H54 (cell line): ENCODE data around the gene MPL.

ENCODE experiments used
- DNase-seq: peaks from one replicate; pipeline ENCODE4 v3.0.0; 2011; ENCODE audit warnings: low spot score, mixed read lengths; ENCODE audit not compliant: insufficient read length
- FAIRE-seq: peaks from 3 replicates; lab custom pipeline; 2011; peaks lifted over from hg19 to GRCh38; lab: Jason Lieb, UNC
- POLR2A ChIP-seq: IDR thresholded peaks from 2 replicates; pipeline ENCODE4 v1.6.1; 2011; ENCODE audit warnings: low read depth, mild to moderate bottlenecking, low read length

Gene MPL

GRCh38 chr1:43312212-43312623 lies 25.4 kb upstream of the MPL start:
- DNase-seq (no peak), FAIRE-seq (no peak)
- TF ChIP-seq POLR2A: no peak

GRCh38 chr1:43312663-43313515 lies 24.7 kb upstream of the MPL start:
- no peak for DNase-seq

GRCh38 chr1:43313771-43314170 lies 23.8 kb upstream of the MPL start:
- no peak for DNase-seq
- no peak for TF ChIP-seq POLR2A
- no peak for FAIRE-seq

More at GRCh38 chr1:43312663-43313515, 24.7 kb upstream of the MPL start:
- no peak for FAIRE-seq
- TF ChIP-seq POLR2A: no peak

- DNase-seq (no peak), FAIRE-seq (no peak)
- no peak for TF ChIP-seq POLR2A
These were observed 23.4 kb upstream of the MPL start for GRCh38 chr1:43314233-43314632.

GRCh38 chr1:43315481-43315880 lies 22.1 kb upstream of the MPL start:
- no peak for TF ChIP-seq POLR2A
- DNase-seq (no peak), FAIRE-seq (no peak)

- FAIRE-seq (no peak), DNase-seq (no peak)
- TF ChIP-seq POLR2A: no peak
These were observed 21.5 kb upstream of the MPL start for GRCh38 chr1:43315963-43316737.

- FAIRE-seq: no peak
- no peak for DNase-seq
- no peak for TF ChIP-seq POLR2A
These were observed 20.7 kb upstream of the MPL start for GRCh38 chr1:43316738-43317520.

GRCh38 chr1:43317817-43318471 lies 19.7 kb upstream of the MPL start:
- FAIRE-seq (no peak), DNase-seq (no peak)
- no peak for TF ChIP-seq POLR2A

GRCh38 chr1:43318831-43319230 lies 18.8 kb upstream of the MPL start:
- DNase-seq: no peak
- TF ChIP-seq POLR2A: no peak
- FAIRE-seq: no peak

GRCh38 chr1:43319288-43319687 lies 18.3 kb upstream of the MPL start:
- DNase-seq: no peak
- TF ChIP-seq POLR2A: no peak
- no peak for FAIRE-seq

- DNase-seq: no peak
These were observed 17.9 kb upstream of the MPL start for GRCh38 chr1:43319766-43320165.

GRCh38 chr1:43321331-43321891 lies 16.2 kb upstream of the MPL start:
- FAIRE-seq: no peak
- DNase-seq: no peak
- no peak for TF ChIP-seq POLR2A

More at GRCh38 chr1:43319766-43320165, 17.9 kb upstream of the MPL start:
- no peak for TF ChIP-seq POLR2A
- FAIRE-seq: no peak

GRCh38 chr1:43322506-43322905 lies 15.1 kb upstream of the MPL start:
- TF ChIP-seq POLR2A: no peak
- no peak for FAIRE-seq
- no peak for DNase-seq
